HG03135 (cell line): ENCODE measurements around the gene LCLAT1.
"Not testable (repeated sequence)": the region's sequence is repeated elsewhere in the genome, so short reads cannot be mapped to it uniquely, and the experiment has no call there.

Source experiments
- ATAC-seq: cut with Tn5 transposase; IDR thresholded peaks from one replicate; pipeline ENCODE4 v1.9.1; 2021; ENCODE audit warnings: mild to moderate bottlenecking, moderate library complexity; ENCODE audit not compliant: unreplicated experiment

Gene LCLAT1

DNA sequence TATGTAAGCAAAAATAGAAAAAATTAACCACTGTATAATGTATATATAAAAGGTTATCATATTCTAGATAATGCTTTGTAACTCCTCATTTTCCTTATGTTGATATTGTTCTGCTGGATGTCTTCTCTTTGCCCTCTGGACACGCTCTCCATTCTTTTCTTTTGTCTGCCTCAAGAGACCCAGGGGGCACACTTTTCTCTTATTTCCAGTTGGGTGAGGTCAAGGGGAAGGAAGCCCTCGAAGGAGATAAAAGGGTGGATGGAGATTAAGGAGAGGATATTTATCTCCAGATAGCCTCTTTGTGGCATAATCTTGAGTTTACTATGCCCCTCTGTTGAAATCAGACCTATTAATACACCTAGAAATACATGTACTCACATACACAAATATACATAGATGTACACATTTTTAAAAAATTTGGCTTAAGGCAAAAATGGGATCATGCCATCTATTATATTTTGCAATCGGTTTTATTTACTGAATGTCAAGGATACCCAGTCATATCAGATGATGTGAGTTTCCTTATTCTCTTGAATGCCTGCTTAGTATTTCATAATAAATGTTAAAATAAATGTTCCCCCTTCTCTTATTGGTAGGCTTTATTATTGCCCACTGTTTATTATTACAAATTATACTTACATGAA, 65.3 kb downstream of the LCLAT1 start:
- no peak for ATAC-seq

DNA sequence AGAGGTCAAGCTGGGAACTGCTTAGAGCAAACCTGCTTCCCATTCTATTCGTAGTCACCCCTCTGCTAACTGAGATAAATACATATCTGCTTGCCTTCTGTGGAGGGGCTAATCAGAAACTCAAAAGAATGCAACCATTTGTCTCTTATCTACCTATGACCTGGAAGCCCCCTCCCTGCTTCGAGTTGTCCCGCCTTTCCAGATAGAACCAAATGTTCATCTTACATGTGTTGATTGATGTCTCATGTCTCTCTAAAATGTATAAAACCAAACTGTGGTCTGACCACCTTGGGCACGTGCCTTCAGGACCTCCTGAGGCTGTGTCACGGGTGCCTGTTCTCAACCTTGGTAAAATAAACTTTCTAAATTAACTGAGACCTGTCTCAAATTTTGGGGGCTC, 66.6 kb downstream of the LCLAT1 start:
- ATAC-seq = not testable (repeated sequence)

DNA sequence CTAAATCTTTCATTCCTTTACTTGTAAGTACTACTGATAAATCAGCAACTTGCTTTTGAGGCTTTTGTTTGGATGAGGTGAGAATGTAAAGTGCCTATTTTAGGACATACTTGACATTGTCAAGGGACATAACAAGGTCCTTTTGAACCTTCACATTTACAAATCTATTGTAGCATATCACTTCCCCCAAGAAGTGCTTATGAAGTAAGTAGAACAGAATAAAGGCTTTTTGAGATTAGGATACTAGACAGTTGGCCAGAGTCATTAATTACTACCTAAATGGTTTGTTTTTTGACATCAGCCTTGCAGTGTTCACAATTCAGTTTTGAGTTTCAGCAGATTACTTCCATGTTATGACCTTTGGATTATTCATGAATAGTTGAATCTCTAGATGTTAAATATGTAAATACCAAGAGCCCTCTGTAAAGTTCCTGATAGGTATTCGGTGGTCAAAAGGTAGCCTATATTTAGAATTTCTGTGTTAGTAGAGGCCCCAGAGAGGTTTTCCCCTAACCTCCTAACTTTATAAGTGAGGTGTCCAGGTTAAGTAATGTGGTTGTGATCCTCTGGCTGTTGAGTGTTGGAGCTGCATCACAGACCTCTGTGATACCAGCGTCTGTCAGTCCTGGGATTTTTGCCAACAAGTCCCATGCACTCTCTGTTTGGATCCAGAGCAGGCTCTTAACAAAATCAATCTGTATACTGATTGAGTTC, 67.2 kb downstream of the LCLAT1 start:
- no peak for ATAC-seq

DNA sequence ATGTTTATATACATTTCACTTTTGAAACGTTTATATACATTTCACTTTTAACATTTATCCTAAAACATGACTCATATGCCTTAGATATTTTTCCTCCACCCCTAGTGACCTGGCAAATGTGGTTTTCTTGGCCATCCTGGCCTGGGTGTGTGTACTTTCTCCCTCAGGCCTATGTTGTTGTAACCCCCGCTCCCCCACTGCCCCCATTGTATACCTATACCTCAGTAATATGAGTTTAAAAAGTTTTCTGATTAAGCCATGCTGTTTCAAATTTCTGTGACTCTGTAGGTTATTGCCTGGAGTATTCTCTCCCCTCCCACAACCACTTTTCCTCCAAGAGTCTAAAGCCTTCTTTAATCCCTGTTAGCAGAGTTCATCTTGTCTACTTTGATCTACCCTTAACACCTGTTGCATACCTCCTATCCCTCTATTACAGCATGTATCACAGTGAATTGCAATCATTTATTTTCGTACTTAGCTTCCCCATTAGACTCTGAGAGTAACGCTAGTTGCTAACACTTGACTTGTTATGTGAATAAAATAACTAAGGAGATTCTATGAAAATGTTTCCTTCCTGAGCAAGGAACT, 67.9 kb downstream of the LCLAT1 start:
- no peak for ATAC-seq

DNA sequence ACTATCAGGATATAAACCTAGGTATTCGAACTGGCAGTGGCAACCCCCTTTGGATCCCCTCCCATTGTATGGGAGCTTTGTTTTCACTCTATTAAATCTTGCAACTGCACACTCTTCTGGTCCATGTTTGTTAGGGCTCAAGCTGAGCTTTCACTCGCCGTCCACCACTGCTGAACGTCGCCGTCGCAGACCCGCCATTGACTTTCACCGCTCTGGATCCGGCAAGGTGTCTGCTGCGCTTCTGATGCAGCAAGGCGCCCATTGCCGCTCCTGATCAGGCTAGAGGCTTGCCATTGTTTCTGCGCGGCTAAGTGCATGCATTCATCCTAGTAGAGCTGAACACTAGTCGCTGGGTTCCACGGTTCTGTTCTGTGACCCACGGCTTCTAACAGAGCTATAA, 69.1 kb downstream of the LCLAT1 start:
- no peak for ATAC-seq

DNA sequence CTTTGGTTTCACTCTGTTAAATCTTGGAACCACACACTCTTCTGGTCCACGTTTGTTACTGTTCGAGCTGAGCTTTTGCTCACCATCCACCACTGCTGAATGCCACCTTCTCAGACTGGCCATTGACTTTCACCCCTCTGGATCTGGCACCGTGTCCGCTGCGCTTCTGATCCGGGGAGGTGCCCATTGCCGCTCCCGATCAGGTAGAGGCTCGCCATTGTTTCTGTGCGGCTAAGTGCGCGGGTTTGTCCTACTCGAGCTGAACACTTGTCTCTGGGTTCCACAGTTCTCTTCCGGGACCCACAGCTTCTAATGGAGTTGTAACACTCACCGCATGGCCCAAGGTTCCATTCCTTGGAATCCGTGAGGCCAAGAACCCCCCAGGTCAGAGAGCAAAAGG, 72.8 kb downstream of the LCLAT1 start:
- ATAC-seq = no peak

DNA sequence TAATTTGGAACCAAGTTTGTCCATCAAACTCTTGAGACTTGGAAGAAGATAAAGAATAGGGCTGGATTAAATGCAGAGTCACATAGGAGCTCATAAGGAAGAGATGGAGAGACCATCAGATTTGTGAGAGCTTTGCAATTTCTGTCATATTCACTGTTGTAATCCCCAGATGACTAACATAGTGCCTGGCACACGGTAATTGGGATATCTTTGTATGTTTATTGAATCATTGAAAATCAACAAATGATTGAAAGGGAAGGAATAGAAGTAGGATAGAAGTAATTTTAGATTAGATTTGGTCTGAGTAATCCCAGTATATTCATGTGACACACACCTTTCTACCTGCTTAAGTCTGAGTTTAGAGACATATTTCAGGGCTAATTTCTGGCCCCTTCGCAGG, 75.4 kb downstream of the LCLAT1 start:
- no peak for ATAC-seq

DNA sequence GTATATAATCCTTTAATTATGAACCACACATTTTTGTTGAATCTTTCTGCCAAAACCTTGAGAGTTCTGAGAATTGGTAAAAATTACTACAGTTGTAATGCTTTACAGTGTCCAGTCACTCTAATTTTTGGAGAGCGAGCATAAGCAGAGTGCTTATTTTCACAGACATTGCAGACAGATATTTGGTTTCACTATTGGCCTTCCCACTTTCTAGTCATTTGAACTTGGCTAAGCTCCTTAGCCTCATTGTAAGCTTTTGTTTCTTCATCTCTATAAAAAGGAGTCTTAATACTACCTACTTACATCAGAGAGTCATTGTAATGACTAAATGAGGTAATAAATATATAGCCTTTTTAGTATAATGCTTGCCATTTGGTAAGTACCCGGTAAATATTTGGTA, 80.4 kb downstream of the LCLAT1 start:
- ATAC-seq = no peak

DNA sequence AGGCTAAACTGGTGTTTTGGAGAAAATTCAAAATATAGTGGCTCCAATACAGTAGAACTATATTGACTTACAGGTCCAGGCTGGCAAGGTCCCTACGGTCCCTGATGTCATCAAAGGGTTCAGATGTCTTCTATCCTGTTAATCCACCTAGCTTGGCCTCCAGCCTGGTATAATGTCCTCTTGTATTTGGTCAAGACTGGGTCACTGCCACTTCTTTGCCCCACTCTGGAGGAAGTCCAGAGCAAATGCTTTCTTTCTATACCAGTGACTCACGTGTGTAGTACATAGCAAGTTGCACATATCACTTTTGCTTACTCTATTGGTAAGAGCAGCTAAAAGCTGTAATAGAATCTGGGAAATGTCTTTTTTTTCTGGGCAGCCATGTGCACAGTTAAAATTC, 80.8 kb downstream of the LCLAT1 start:
- no peak for ATAC-seq

DNA sequence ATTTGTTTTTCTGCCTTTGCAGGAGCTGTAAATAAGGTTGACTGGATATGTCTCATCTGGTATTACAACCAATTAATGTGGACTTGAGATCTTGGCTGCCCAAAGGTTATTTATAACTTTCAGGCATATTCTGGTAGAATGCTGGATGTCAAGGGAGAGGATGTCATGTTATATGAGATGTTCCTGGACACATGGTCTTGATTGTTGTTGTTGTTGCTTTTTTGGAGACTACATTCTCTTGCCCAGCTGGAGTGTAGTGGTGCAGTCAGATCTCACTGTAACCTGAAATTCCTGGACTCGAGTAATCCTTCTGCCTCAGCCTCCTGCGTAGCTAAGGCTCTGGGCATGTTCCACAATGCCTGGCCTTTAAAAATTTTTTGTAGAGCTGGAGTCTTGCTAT, 83.3 kb downstream of the LCLAT1 start:
- no peak for ATAC-seq

DNA sequence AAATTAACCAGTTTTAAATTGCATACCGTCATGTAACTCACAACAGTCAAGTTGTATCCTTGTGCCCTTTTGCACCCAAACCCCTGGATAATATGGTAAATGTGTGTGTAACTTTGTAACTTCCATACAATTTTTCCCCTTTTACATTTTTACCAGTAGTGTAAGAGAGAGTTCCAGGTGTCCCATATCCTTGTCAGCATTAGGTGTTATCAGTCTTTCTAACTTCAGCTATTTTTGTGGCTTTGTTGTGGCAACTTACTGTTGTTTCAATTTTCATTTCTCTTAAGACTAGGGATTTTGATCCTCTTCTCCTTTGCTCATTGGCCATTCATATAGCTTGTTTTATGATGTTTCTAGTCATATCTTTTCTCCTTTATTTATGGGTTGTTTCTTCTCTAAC, 94.6 kb downstream of the LCLAT1 start:
- ATAC-seq = no peak

DNA sequence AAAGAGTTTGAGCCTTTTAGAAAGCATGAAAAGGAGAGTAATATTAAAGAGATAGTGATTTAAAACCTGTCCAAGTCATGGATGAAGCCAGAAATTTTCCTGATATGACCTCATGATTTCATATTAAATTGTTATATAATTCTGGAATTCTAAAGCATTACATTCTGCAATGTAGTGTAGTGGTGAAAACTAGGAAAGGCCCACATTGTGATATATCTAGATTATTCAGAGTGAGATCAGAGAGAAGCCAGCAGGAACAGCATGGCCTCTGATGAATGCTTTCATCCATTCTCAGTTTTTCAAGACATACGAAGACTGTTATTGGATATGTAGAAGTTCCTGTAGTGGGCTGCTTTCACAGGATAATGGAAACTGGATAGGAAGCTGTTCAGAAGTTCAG, 98.8 kb downstream of the LCLAT1 start:
- ATAC-seq = no peak

DNA sequence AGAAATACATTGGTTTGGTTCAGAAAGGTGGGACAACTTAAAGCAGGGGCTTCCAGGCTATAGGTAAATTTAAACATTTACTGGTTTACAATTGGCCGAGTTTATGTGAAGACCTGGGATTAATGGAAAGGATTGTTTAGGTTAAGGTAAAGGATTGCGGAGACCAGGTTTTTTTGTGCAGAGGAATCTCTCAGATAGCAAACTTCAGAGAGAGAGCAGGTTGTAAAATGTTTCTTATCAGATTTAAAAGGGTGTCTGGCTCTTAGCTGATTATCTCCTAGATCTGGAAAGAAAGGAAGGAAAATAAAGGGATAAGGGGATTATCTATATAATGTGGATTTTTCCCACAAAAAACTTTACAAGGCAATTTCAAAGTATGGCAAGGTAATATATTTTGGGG, 101.3 kb downstream of the LCLAT1 start:
- no peak for ATAC-seq

DNA sequence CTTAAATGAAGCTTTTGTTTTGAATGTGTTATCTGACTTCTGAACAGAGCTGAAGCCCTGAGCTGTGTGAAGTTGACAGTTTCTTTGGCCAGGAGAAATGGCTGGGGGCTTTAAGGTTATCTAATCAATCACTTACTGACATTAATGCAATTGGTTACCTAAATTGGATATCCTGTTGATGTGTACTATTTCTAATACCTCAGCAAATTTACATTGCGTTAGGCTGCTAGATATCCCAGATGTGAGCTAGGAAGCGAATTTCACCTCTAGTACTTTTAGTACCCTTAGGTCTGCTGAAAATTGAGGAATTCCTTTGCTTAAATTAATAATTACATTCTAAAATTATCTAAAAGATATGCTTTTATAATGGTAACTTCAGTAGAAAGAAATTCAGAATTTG, 102.0 kb downstream of the LCLAT1 start:
- no peak for ATAC-seq

DNA sequence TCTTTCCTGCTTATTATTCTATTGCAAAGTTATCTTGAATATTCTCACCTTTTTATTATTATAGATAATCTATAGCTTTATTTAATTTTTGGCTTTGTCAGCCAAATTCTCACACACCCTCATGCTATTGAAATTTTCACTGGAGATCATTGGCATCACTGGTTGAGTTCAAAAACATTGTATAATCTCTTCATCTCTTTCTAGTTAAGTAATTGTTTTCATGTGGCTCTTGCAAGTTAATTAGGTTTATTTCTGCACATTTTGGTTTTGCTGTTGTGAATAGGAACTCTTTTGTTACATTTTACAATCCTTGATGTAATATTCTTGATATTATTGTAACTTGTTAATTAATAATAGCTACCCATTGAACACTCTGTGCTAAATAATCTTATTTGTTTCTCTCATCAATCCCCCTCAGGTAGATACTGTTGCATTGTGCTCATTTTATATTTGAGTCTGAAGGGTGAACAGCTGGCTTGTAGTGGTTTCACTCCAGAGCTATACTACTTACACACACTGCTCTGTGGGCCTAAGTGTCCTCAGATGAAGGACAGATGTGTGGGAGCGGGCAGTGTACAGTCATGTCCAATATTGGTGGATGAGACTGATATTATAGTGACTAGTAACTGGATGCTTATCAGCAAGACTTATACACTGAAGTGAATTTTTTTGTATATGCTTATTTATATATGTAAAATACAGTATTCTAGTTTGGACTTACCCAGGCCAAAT, 112.7 kb downstream of the LCLAT1 start:
- no peak for ATAC-seq

DNA sequence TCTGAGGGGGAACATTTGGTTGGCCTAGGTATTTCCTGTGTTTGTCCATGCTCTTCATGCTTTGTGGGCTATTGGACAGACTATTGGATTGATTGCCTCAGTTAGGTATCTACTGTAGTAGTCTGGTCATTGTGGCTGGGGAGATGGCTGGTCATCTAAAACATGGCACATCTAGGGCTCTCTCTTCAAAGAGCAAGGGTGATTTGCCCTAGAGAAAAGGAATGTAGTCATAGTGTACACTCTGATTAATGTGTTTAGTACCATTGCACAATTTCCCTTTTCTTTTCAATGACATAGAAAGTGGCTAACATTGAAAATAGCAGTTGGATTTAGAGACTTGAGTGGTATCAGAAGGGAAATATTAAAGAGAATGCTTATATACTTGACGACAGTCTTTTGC, 114.3 kb downstream of the LCLAT1 start:
- no peak for ATAC-seq

DNA sequence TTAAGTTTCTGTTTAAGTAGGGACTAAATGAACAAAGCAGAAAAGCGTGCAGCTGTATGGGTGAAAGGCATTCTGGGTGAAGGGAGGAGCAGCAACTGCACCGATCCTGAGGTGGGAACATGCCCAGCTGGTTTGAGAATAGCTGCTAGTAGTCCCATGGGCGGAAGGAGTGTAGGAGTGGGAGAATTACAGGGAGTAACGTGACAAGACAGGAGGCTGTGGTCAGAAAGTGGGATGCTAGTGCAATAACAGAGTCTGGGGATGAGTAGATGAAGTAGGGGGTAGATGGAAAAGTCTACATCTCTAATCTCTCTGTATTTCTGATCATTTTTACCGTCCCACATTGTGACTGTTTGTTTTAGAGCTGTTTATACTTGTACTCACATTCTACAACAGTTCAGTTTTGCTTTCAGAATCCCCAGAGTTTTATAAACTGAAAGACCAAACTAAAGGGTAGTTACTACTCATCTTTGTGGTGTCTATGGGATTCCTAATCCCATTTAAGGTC, 118.9 kb downstream of the LCLAT1 start:
- ATAC-seq = no peak

DNA sequence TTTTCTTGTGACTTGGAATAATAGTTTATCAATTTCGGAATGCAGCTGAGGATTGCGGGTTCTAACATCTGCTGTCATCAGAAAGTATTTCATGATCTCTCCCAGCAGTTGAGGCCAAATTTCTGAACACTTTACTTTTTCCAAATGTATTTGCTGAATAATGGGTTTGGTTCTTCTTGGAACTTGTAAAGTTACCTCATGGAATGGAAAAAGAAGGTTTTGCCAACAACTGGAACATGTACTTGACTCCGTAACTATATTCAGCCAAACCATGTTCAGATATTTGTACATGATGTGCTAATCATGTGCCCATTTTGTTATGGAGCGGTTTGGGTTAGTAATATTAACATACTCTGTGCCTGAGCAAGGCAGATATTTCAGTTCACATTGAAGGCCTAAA, 119.6 kb downstream of the LCLAT1 start:
- ATAC-seq = no peak

DNA sequence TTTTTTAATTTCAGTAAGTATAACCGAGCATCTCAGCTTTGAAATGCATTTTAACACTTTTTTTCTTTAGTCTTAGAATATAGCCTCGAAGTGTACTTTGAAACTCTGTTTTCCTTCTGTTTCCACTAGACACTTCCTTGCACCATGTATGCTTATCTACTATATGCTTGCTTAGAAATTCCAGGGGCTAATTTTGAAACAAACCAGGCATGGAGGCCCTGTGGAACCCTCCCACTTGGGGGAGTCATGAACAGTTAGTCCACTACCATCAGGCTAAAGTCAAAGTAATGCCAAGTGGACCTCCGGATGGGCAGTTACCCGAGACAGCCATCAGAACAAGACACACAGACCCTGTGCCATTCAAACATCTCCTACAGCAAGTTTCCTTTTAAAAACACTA, 120.3 kb downstream of the LCLAT1 start:
- no peak for ATAC-seq

DNA sequence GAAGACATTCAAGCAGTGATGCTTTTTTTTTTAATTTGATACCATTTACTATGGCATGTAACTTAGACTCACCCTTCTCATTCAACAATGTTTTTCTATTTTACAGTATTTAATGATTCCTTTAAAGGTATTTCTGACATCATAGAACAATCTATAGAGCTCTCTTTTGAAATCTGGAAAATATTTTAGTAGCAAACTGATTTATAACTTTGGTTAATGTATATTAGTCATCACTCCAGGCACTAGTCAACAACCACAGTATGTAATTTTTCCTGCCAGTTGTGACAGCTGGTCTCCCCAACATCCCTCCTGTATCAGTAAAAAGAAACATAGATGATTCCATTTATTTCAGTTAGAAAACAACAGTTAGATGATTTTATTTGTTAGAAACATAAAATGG, 122.9 kb downstream of the LCLAT1 start:
- ATAC-seq = no peak

DNA sequence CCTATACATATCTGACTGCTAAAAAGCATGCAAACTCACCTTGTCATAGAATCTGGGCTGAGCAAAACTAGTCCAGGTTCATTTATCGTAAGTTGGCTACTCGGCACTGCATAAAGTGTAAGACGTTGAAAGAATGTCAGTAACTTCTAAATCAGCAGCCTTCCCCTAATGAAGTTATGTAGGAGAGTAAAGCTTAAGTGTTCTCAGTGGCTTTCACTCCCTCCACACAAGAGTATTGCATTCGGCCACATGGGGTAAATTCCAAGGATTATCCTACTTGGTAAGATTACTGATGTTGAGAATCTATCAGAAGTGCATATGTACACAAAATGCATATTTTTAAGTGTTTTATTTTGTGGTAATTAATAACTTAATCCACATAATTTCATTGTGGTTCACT, 130.1 kb downstream of the LCLAT1 start:
- ATAC-seq = no peak

DNA sequence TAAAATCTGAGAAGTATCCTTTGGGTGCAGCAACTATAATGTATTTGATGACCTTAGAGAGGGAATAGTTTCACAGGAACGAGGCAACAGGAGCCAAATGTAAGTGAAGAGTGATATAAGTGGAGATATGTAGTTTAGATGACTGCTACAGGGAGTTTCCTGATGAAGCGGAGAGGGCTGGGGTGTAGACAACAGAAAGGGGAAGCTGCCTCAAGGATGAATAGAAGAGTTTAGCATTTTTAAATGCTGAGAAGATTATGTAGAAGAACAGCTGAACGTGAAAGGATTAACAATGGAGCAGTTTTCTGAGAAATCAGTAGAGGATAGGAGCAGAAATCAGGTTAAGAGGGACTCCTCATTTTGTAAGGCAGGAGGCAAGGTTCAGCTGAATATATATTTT, 133.3 kb downstream of the LCLAT1 start:
- ATAC-seq = no peak
